ENCODE results near the gene LOXHD1. TPM values are rescaled to one million over a fixed set of nuclear protein-coding genes. Genes with fewer than 3 reads are reported as not detected.

LOXHD1 gene
- total RNA-seq, 4 donors from 2014 or later = 0.16 TPM; not detected in 3

DNA sequence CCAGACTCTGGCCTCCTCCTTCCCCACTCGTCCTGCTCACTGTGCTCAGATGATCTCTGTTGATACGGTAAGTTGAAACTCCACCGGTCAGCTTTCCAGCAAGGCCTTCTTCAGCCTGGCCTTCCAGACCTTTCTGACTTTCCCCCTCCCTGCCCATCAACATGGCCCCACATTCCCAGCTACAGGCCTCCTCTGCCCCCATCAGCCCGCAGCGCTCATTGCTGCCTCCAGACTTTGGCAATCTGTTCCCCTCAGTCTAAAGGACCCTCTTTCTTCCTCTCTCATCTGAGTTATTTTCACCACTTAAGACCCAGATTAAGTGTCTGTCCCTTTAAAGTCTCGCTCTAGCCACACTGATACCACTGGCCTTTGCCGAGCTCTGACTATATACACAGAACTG lies 10.6 kb downstream of the LOXHD1 start:
- no peak overlapping the region for H3K4me3 ChIP-seq
- H3K36me3 ChIP-seq = no peaks in the 10 kb centered on the region
- H3K9me3 ChIP-seq = no peaks in the 10 kb centered on the region
- H3K27me3 ChIP-seq = no peaks in the 10 kb centered on the region
- in situ Hi-C loops (cut with MboI; ENCODE audit: low pct_ligation_motif_present in 1 of 4, low pct_unique_long_range_greater_than_20kb in 1 of 4, low sequenced_read_pairs in 3 of 4) (no loop called here), intact Hi-C loops (cut with DNase I; ENCODE audit: low total_unique reads) (no loop called here)
- no peak overlapping the region for H3K27ac ChIP-seq
- H3K4me1 ChIP-seq = no peaks in the 10 kb centered on the region
- DNase-seq = no peak
- 82 to 92% methylated on average over 2 to 7 of the region's 7 CpGs for WGBS, 2 donors (ENCODE audit: low coverage in 1 of 2)
- TF ChIP-seq EP300 (IDR thresholded peaks at IDR 0.05; ENCODE audit: low read depth) (no peak), POLR2AphosphoS5 (IDR thresholded peaks at IDR 0.05) (no peak), POLR2A (IDR thresholded peaks at IDR 0.05) (no peak)
- TF ChIP-seq, protein P1, sequence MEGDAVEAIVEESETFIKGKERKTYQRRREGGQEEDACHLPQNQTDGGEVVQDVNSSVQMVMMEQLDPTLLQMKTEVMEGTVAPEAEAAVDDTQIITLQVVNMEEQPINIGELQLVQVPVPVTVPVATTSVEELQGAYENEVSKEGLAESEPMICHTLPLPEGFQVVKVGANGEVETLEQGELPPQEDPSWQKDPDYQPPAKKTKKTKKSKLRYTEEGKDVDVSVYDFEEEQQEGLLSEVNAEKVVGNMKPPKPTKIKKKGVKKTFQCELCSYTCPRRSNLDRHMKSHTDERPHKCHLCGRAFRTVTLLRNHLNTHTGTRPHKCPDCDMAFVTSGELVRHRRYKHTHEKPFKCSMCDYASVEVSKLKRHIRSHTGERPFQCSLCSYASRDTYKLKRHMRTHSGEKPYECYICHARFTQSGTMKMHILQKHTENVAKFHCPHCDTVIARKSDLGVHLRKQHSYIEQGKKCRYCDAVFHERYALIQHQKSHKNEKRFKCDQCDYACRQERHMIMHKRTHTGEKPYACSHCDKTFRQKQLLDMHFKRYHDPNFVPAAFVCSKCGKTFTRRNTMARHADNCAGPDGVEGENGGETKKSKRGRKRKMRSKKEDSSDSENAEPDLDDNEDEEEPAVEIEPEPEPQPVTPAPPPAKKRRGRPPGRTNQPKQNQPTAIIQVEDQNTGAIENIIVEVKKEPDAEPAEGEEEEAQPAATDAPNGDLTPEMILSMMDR (IDR thresholded peaks at IDR 0.05) = no peak

DNA sequence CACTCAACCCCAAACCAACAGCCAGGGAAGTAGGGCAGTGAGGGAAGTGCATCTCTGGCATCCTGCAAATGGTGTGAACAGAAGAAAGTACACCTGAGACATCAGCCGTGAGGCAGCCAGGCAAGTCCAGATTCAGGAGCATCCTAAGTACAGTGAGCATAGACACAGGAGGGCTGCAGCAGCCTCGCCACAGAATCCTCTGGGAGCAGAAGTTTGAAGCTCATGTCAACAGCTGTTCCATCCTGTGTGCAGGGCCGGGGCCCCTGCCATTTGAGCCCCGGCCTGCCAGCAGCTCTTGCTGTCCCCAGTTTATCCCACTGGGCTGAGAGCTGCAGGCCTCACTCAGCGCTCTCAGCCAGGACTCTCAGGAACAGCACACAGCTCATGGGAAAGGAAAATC lies 14.5 kb downstream of the LOXHD1 start:
- DNase-seq = no peak
- Histone ChIP-seq H3K4me3 (no peak overlapping the region), H3K27ac (no peak overlapping the region), H3K9me3 (no peaks in the 10 kb centered on the region), H3K27me3 (no peaks in the 10 kb centered on the region), H3K4me1 (no peaks in the 10 kb centered on the region), H3K36me3 (no peaks in the 10 kb centered on the region)
- in situ Hi-C loops (cut with MboI; ENCODE audit: low pct_ligation_motif_present in 1 of 4, low pct_unique_long_range_greater_than_20kb in 1 of 4, low sequenced_read_pairs in 3 of 4) (no loop called here), intact Hi-C loops (cut with DNase I; ENCODE audit: low total_unique reads) (no loop called here)
- WGBS, 2 donors (ENCODE audit: low coverage in 1 of 2) = 20 to 70% methylated on average over 1 to 5 of the region's 5 CpGs
- TF ChIP-seq, protein P1 (IDR thresholded peaks at IDR 0.05) = no peak
- no peak for TF ChIP-seq POLR2A (IDR thresholded peaks at IDR 0.05)
- TF ChIP-seq POLR2AphosphoS5 (IDR thresholded peaks at IDR 0.05) = no peak
- no peak for TF ChIP-seq EP300 (IDR thresholded peaks at IDR 0.05; ENCODE audit: low read depth)

DNA sequence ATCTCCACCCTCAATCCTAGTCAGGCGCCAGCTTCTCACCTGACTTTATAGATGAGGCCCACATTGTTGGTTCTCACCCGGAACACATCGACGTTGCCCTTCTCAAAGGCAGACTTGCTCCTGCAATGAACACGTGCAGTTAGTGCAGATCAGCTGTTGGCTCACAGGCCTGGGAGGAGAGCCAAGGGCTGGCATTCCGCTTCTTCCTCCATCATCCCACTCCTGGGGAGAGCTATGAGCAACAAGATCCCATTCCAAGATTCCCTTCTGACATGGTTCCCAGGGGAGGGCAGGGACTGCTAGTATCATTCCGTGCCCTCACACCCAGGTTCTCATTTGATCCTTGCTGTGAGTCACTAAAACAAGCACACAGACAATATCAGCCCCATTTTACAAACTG lies 15.1 kb downstream of the LOXHD1 start:
- WGBS, 2 donors (ENCODE audit: low coverage in 1 of 2) = 73 to 95% methylated on average over 3 to 7 of the region's 7 CpGs
- Histone ChIP-seq H3K4me3 (no peak overlapping the region), H3K27me3 (no peaks in the 10 kb centered on the region), H3K4me1 (no peaks in the 10 kb centered on the region), H3K36me3 (no peaks in the 10 kb centered on the region), H3K9me3 (no peaks in the 10 kb centered on the region), H3K27ac (no peak overlapping the region)
- intact Hi-C loops (cut with DNase I; ENCODE audit: low total_unique reads) = no loop called here
- DNase-seq = no peak
- TF ChIP-seq EP300 (IDR thresholded peaks at IDR 0.05; ENCODE audit: low read depth) (no peak), POLR2AphosphoS5 (IDR thresholded peaks at IDR 0.05) (no peak), POLR2A (IDR thresholded peaks at IDR 0.05) (no peak)
- TF ChIP-seq, protein P1 (IDR thresholded peaks at IDR 0.05) = no peak
- in situ Hi-C loops (cut with MboI; ENCODE audit: low pct_ligation_motif_present in 1 of 4, low pct_unique_long_range_greater_than_20kb in 1 of 4, low sequenced_read_pairs in 3 of 4) = no loop called here

DNA sequence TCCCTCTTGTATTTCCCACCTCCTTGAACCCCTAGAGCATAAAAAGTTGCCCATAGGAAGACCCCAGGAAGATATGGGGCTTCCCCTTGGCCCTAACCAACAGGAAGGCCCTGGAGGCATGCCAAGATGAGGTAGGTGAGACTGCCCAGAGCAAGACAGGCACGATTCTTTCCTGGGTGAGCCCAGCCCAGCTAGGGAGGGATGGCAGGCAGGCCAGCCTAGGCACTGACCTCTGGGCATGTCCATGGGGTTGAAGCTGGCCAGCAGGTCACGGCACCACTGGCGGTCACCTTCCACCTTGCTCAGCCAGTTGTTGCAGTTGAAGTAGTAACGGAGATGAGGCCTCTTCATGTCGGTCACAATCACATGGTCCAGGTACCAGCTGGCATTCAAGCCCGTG lies 17.6 kb downstream of the LOXHD1 start:
- no peaks in the 10 kb centered on the region for H3K36me3 ChIP-seq
- no peaks in the 10 kb centered on the region for H3K9me3 ChIP-seq
- TF ChIP-seq POLR2AphosphoS5 (IDR thresholded peaks at IDR 0.05) = no peak
- TF ChIP-seq, protein P1 (IDR thresholded peaks at IDR 0.05) = no peak
- TF ChIP-seq EP300 (IDR thresholded peaks at IDR 0.05; ENCODE audit: low read depth) = no peak
- TF ChIP-seq POLR2A (IDR thresholded peaks at IDR 0.05) = no peak
- H3K27me3 ChIP-seq = no peaks in the 10 kb centered on the region
- intact Hi-C loops (cut with DNase I; ENCODE audit: low total_unique reads) (no loop called here), in situ Hi-C loops (cut with MboI; ENCODE audit: low pct_ligation_motif_present in 1 of 4, low pct_unique_long_range_greater_than_20kb in 1 of 4, low sequenced_read_pairs in 3 of 4) (no loop called here)
- WGBS, 2 donors (ENCODE audit: low coverage in 1 of 2) = 91% methylated on average over 6 of the region's 6 CpGs; no CpG with 5 or more reads in 1 of the 2 donors
- no peaks in the 10 kb centered on the region for H3K4me1 ChIP-seq
- H3K27ac ChIP-seq = no peak overlapping the region
- no peak overlapping the region for H3K4me3 ChIP-seq
- no peak for DNase-seq
